C4-2B (cell line): ENCODE results near the gene NFIA.

Experiments
- ZFX ChIP-seq: fragments of 450-650 bp; IDR thresholded peaks from 2 replicates; pipeline ENCODE4 v1.6.1; 2017
- TF ChIP-seq, protein P1 (sequence below): fragments of 450-650 bp; conservative IDR thresholded peaks from 2 replicates; pipeline ENCODE4 v1.5.1; 2017; ENCODE audit warnings: mild to moderate bottlenecking

DNA sequence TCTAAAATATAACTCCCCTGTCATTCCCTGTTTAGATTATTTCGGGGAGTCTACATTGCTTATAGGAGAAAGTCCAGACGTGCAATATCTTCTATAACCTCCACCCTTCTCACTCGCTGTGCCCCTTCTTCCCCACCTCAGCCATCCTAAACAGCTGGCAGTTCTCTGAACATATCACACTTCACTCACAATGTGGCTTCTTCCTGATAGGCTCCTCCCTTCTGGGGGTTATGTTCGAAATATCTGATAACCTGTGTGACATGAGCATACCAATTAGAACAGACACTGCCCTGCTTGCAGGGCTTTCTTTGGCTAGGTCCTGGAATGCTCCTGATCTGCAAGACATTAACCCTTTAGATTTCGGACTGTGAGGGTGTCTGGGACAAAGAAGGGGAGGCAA, 274.6 kb downstream of the NFIA start:
- TF ChIP-seq, protein P1, sequence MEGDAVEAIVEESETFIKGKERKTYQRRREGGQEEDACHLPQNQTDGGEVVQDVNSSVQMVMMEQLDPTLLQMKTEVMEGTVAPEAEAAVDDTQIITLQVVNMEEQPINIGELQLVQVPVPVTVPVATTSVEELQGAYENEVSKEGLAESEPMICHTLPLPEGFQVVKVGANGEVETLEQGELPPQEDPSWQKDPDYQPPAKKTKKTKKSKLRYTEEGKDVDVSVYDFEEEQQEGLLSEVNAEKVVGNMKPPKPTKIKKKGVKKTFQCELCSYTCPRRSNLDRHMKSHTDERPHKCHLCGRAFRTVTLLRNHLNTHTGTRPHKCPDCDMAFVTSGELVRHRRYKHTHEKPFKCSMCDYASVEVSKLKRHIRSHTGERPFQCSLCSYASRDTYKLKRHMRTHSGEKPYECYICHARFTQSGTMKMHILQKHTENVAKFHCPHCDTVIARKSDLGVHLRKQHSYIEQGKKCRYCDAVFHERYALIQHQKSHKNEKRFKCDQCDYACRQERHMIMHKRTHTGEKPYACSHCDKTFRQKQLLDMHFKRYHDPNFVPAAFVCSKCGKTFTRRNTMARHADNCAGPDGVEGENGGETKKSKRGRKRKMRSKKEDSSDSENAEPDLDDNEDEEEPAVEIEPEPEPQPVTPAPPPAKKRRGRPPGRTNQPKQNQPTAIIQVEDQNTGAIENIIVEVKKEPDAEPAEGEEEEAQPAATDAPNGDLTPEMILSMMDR = no peak
- TF ChIP-seq ZFX = no peak
